HUDEP-2 (cell line): Measurements from ENCODE around the gene CD164L2.
"Not testable (repeated sequence)": the region's sequence is repeated elsewhere in the genome, so short reads cannot be mapped to it uniquely, and the experiment has no call there.

Experiments
- DNase-seq, 76 experiments: peaks; one replicate each; lab custom pipeline; 2025; ENCODE audit not compliant: unreplicated experiment in 76 of 76; lab: John Stamatoyannopoulos, UW

CD164L2 gene

DNA sequence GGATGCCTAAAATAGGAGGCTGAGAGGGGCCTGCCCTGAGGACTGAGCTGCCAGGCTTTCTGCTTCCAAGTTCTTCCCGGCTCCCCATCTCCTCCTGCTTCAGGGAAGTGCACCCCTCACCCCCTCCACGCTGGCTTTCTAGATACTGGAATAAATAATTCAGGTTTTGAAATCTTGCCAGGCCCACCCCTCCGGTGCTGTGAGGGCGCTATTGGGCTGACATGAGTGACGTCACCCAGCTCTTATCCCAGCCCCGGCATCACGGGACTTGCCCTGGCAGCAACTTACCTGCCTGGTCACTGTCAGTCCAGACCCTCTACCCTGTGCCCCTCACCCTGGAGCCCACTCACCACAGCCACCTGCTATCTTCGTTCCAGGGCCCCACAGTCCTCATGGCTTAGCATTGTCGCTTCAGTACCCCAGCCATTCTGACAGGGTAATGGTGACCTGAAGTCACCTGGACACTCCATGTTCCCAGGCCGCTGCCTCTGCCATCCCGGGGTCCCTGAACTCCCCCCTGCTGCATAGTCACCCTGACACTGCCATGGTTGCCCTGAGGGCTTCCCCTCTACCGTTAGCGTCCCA, 8.5 kb upstream of the CD164L2 start:
- peak in 48 of 76 experiments; percentile 8 to 70 (median 34) for DNase-seq

DNA sequence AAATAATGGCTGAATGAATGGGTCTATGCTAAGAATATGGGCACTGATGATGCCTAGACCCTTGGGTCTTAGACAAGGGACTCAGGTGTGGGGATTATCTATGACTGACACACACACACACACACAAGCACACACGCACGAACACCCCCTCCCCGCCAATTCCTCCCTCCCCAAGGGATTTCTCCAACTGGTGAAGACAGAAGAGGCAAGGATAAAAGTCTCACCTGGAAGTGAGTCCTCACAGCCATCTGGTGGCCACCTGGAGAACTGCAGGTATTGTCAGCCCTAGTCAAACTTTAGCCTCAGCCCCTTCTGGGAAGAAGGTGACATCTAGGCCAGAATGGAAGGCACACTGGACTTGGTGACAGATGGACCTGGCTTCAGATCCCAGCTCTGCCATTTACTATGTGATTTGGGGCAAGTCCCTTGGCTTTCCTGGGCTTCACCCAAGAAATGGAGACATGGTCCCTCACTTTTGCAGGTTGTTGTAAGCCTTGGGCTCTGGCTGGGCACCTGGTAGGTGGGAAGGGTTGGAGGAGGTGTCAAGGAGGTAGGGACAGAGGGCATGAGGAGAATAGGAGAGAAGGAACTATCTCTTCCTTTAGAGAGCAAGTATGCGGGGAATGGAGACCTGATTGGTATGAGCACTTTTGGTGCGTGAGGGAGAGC, 5.3 kb upstream of the CD164L2 start:
- DNase-seq = peak in 48 of 76 experiments; percentile 4 to 71 (median 34)

DNA sequence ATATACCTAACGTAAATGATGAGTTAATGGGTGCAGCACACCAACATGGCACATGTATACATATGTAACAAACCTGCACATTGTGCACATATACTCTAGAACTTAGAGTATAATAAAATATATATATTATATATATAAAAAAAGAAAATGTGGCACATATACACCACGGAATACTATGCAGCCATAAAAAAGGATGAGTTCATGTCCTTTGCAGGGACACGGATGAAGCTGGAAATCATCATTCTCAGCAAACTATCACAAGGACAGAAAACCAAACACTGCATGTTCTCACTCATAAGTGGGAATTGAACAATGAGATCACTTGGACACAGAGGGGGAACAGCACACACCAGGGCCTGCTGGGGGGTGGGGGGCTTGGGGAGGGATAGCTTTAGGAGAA, 1.7 kb upstream of the CD164L2 start:
- not testable (repeated sequence) for DNase-seq

DNA sequence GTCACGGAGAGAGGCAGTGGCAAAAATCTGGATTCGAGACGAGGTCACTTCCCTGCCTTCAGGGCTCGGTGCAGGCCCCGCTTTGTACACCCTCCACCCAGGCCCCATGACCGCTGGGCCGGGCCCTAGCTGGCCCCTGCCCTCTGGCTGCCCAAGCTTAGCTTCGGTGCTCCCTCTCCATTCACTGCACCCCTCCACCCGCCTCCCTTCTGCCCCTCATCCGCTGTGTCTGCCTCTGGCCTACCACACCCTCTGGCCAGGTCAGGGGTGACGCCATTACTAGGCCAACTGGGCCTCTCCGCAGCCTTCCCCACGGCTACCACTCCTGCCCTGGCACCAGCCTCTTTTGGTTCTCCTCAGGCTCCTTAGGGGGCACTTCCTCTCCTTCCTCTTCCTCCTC, 528 bp upstream of the CD164L2 start:
- DNase-seq = no peak

DNA sequence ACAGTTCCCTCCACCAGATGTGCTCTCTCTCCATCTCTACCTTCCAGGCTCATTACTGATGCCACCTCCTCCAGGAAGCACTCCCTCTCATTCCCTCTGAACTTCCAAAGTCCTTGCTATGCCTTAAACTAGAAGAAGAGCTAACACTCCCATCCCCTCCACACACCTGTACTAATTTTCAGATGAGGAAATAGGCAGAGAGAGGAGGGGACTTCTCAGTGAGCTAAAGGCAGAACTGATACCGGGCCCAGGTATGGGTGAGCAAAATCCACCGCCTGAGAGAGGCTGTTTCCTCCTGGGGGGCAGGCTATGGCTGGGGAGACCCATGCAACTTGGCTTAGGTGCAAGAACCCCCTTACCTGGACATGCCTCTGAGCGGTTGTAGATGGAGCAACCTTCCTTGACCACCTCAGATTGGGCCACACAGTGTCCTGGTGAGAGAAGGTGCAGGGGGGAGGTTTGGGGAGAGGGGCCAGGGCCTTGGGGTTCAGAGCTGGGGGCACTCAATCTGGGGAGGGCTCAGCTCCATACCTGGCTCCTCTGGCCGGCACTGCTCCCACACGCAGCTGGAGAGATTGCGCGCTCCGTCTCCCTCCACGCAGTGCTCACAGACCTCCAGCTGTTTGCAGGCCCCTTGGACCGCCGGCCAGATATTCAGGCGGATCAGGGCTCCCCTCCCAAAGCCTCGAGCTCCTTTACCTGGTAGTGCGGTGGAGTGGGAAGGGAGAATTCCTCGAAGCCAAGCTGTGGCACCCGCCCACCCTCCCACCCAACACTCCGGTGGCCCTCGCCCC, 967 bp downstream of the CD164L2 start:
- no peak for DNase-seq

DNA sequence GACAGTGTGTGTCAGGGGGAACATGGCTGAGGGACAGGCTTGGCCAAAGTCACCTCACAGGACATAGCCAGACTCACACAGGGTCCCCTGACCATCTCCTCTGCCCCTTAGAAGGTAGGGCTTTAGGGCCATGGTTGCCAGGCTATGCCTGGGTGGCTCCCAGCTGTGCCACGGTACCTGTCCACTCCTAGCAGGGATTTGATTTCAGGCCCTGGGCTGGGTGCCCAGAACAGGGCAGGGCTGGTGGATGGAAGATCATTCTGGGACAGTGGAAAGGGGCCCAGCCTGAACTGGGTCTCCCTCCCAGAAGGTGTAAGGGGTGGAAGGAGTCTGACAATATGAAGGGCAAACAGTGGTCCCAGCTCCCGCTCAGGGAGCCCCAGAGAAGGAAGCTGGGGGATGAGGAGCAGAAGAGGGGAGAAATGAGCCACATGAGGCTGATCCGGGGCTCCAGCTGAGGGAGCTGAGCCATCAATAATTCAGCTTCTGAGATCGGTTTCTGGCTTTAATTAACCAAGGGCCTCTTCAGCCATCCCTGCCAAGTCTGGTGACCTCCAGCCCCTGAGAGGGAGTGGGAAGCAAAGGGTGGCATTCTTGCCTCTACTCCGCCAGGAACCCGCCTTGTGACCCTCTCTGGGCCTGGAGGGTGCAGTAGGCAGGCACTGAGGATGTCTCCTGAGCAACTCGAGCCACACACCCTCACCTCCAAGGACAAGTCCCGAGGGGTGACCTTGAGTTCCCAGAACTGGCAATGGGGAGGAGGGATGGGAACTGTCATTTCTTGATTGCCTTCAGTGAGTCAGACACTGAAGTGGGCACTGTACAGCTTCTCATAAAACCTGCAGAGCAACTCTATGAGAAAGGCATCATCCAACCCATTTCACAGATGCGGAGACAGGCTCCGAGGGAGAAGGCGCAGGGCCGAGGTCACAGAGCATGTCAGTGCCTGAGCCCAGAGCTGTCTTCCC, 2.1 kb downstream of the CD164L2 start:
- DNase-seq = no peak

DNA sequence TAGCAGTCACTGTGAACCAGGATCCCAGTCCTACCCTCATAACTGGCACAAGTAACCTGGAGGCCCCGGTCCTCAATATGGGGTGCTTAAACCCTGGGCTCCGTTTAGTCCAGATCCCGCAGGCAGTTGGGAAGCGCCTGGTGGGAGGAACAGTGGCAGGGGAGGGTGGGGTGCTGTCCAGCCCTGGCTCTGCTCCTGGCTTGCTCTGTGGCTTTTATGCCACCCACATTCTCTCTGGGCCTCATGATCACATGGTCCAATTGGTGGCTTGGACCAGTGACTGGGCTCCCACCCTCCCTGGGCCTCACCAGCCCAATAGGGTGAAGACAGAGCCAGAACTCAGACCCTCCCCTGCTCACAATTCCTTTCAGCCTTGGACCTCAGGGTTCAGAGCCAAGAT, 2.9 kb downstream of the CD164L2 start:
- DNase-seq = peak in 2 of 76 experiments; percentile 11 to 29

DNA sequence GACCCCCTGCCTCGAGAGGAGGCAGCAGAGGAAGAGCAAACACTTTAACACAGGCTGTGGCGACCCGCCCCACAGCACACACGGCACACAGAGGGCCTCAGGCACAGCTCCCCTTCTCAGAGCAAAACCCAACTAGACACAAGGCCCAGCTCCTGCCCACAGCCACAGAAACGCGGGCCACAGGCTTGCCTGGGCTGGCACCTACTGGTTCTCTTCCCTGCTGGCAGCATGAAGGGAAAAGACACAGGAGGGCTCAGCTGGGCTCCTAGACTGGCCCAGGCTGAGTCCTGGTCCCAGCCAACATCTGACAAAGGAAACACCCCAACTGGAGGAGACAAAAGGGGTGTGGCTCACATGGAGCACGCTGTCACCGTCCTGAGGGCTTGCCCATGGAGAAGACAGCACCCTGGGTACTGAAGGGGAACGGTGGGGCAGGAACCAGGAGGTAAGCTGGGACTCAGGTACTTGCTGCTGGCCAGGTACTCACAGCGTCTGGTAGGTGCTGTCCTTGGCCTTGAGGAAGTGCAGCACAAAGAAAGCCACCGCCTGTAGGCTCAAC, 3.5 kb downstream of the CD164L2 start:
- peak in 3 of 76 experiments; percentile 14 to 20 (median 17) for DNase-seq

DNA sequence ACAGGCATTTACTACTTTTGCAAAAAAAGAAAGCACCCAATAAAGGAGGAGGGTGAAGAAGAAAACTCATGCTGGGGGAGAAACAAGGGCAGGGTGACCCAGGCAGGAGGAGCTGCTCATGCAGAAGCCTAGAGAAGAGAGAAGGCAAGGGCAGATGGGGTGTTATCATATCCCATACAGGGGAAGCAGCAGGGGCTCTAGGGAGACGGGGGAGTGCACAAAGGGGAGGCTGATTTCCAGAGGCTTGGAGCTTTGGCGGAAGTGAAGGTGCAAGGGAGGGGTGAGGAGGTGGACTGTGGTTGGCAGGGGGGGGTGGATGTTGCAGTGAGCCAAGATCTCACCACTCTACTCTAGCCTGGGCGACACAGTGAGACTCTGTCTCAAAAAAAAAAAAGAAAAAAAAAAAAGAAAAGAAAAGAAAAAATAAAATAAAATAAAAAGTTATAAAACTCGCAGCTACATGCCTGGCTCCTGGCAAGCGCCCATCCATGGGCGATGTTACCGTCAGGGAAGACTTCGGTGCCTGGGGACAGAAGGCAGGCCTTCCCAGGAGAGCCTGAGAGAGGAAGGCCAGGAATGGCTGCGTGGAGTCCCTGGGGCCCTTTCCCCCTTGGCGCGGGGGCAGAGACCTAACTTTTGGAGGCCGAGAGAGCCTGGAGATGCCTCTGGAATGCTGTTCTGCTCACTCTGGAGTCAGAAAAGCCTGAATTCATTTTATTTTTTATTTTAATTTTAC, 5.2 kb downstream of the CD164L2 start:
- no peak for DNase-seq

DNA sequence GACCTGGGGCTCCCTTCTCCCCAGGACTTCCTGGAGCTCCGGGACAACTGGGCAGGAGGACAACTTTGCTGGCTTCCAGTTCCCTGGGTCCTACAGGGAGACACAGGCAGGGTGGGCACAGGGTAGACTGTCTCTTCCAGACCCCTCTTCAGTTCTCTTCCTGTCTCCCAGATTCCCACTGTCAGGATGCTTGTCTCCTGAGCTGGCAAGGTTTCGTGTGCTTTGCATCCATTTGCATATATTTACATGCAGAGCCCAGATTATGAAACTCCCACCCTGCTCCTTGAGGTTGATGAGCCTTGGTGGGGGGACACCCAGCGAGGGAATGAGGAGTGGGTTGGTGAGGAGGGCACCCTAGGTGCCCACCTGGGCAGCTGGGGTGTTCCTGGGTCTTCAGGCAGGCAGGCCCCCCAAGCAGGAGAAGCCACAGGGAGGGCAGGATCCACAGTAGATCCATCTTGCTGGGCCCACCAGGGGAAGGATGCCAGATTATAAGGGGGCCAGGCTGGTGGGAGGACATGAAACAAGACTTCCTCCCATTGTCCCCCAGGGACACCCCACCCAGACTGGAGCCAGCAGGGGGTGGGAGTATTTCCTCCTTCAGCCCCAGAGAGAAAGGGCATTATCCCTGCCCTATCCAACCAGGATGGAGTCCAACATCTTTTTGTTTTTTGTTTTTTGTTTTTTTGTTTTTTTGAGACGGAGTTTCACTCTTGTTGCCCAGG, 8.6 kb downstream of the CD164L2 start, which contains the start of gene FCN3:
TSS of gene FCN3 (minus strand) at position 463 of the 725 bp plus-strand sequence. CDS start at position 457, 6 bp downstream.
- no peak for DNase-seq

DNA sequence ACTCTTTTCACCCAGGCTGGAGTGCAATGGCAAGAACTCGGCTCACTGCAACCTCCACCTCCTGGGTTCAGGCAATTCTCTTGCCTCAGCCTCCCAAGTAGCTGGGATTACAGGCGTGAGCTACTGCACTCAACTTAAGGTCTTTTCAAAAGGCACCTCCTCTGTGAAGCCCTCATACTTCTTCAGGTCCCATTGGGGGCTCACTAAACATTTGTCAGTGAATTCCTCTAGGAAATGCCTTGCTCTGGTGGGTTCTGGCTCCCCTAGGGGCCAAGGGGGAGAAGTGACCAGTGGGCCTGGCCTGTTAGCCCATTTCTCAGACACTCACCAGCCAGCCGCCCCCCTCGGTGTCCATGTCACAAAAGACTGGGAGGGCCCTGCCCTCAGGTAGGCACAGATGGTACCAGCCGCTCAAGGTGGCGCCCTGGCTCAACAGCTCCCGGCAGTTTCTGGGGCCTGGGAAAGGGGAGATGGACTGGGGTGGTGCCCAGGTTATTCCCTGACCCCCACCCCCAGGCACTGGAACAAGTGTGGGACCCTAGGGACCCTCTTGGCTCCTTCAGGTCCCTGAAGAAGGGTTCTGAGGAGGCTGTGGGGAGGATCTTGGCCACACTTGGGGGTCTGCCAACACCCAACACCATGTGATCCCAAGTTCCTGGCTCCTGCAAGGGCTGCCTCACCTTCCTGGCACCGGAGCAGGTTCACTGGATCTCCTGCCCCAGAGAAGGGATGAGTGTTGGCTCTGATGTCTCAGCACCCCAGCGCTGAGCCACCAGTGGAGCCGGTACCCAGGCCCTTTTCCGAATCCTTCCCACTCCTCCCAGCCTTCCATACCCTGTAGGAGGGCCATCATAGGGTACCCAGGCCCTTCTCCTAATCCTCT, 10.1 kb downstream of the CD164L2 start:
- no peak for DNase-seq

DNA sequence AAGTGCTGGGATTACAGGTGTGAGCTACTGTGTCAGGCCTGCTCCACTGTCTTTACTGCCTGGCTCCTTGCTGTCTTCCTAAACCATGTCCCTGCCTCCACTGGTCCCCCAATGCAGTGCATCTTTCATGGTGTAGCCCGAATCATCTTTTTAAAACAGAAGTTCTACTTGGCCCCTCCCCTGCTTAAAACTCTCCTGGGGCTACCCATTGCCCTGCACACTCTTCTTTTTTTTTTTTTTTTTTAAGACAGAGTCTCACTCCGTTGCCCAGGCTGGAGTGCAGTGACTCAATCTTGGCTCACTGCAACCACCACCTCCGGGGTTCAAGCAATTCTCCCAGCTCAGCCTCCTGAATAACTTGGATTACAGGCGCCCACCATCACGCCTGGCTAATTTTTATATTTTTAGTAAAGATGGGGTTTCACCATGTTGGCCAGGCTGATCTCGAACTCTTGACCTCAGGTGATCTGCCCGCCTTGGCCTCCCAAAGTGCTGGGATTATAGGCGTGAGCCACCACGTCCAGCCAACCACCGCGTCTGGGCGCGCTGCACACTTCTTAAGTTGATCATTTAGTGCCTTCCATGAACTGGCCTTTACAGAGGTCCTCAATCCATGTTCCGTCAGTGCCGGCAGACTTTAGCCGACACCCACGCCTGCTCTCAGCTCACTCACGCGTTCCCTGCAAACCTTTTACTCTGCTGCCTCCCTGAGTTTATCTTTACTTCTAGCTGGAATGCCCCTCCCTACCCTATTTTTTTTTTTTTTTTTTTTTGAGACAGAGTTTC, 10.9 kb downstream of the CD164L2 start:
- peak in 17 of 76 experiments; percentile 5 to 44 (median 20) for DNase-seq

DNA sequence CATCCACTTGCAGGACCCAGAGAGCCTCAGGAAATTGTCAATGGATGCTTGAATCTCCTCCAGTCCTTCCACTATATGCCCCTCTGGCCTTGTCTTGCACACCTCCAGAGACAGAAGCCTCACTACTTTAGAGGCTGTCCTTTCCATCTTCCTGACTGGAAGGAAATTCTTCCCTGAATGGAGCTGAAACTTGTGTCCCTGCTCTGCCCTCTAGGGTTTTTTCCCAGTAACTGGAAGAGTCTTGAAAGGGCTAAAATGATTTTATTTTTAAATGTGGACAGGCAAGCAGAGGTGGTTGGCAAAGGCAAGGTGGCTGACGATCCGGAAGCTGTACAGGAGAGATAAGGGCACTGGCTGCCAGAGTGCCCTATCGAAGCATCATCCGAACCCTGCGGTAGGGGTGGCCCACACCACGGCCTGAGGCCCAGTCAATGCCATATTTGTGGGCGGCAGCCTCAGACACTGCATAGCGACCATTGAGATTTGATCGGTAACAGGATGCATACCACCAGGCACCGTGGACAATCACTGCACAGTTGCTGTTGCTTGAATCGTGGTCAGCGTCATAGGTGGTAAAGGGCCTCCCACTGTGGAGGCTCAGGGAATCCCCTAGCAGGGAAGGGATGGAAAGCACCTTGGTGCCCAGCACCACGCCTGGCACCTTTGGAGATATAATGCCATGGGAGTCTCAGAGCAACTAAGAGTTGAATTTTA, 14.1 kb downstream of the CD164L2 start:
- peak in 75 of 76 experiments; percentile 18 to 91 (median 79) for DNase-seq

DNA sequence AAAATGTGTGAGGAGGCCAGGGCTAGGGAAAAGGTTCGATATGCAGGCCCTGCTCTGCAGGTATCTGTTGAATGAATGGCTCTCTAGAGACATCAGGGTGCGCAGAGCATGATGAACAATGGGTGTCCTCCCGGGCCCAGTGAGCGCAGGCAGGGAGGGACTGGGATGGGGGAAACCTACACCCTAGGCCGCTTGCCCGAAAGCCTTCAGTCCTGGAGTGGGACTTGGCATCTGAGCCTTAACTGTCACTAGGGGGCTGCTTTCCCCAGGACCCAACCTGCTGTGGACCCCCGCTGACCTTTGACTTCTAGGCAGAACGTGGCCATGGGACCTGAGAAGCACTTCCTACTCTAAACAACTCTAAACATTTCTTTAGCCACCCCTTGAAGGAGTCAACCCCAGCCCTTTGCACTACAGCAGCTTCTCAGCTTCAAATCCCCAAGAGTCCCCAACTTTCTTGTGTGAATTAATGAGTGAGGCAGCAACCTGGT, 15.9 kb downstream of the CD164L2 start:
- DNase-seq = no peak

DNA sequence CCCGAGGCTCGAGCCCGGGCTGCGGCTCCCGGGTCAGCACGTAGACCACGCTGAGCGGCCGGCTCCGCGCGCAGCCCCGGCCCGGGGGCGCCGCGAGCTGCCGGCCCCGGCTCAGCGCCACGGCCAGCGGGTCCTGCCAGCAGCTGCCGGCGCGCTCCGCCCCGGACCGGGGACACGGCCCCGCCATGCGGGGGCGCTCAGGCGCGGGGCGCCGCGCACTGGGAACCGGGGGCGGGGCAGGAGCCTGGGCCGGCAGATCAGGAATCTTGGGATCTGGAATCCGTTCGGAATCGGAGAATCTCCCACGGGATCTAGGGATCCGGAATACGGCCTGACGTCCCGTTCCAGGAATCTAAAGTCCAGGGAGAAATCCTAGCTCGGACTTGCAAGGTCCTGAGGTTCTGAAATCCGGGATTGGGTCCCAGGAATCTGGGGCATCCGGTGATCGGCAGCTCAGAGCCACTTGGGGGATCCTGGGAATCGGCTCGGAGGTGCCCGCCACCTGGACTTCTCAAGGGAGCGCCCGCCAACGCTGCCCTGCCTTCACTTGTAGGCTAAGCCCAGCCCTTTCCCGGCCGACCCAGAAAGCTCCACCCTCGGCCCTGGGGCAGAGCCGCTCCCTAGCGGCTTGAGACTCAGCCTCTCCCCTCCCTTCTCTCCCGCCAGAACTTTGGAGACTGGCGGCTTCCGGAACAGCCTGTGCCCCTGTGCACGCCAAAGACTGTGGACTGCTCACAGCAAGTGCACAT, 16.5 kb downstream of the CD164L2 start, which contains the start of gene MAP3K6:
TSS of gene MAP3K6 (minus strand) at position 551 of the 749 bp plus-strand sequence. CDS start at position 187, 364 bp downstream.
- DNase-seq = peak in 71 of 76 experiments; percentile 15 to 85 (median 66)
